ENCODE results near the gene TMEM165. TPM values are rescaled to one million over a fixed set of nuclear protein-coding genes. Genes with fewer than 3 reads are reported as not detected.
A peak's percentile ranks its signal among the peaks of the same experiment; 100 is the strongest.

The TMEM165 gene
- total RNA-seq, 2 donors from 2014 or later, result 90.5 to 308 TPM

DNA sequence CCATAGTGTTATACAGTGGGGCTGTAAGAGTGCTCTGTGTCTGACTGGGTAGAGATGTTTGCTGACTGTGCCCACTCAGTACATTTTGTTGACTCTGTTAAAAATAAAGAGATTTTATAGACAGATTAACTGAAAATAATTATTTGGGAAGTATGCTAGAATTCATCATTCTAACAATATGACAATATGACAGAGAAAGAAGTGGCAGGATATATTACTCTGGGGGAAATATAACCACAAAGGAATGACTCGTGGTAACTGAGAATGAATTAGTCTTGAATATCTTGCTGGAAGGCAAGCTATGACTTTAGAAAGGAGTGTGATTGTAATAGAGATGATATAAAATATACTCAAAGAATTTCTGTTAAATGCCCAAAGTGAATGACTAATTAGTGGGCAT is 46.8 kb downstream of the TMEM165 start:
- DNase-seq (no peak), ATAC-seq (no peak)
- Histone ChIP-seq H3K4me1 (peaks cover 18% of the 10 kb centered on the region), H3K9me3 (no peaks in the 10 kb centered on the region), H3K27me3 (no peaks in the 10 kb centered on the region), H3K36me3 (replicated peaks in 1 of 2; ENCODE audit: insufficient read depth in 1 of 2, low read depth in 2 of 2) (peaks cover 0 to 8% of the 10 kb centered on the region in 2 donors), H3K27ac (no peak overlapping the region), H3K4me3 (no peak overlapping the region)
- WGBS, 2 donors, result 83 to 86% methylated on average over 1 of the region's 1 CpG
- TF ChIP-seq POLR2A (IDR thresholded peaks at IDR 0.05), result no peak
- TF ChIP-seq, protein P1, sequence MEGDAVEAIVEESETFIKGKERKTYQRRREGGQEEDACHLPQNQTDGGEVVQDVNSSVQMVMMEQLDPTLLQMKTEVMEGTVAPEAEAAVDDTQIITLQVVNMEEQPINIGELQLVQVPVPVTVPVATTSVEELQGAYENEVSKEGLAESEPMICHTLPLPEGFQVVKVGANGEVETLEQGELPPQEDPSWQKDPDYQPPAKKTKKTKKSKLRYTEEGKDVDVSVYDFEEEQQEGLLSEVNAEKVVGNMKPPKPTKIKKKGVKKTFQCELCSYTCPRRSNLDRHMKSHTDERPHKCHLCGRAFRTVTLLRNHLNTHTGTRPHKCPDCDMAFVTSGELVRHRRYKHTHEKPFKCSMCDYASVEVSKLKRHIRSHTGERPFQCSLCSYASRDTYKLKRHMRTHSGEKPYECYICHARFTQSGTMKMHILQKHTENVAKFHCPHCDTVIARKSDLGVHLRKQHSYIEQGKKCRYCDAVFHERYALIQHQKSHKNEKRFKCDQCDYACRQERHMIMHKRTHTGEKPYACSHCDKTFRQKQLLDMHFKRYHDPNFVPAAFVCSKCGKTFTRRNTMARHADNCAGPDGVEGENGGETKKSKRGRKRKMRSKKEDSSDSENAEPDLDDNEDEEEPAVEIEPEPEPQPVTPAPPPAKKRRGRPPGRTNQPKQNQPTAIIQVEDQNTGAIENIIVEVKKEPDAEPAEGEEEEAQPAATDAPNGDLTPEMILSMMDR (IDR thresholded peaks at IDR 0.05), result no peak
- intact Hi-C loops (cut with DNase I), result no loop called here

DNA sequence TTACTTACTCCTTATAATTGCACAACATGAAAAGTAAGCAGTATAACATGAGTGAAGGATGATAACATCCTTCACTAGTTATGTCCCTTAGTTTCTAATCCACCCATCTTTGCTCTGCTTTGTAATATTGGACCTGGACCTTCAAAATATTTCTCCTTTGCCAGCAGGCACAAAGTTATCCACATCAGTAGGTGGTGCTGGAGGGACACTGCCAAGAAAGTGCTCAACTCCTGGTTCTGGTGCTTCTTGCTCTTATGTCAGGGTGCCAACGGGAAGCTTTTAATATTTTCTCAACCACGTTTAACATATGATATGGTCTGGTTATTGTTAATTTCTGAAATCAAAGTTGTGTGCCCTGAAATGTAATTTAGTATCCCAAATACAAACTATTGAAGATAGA is 49.1 kb downstream of the TMEM165 start:
- no peak overlapping the region for H3K27ac ChIP-seq
- TF ChIP-seq POLR2A (IDR thresholded peaks at IDR 0.05), result no peak
- TF ChIP-seq, protein P1 (IDR thresholded peaks at IDR 0.05), result peak in 2 of 7 experiments; percentile 36 to 51
- ATAC-seq (no peak), DNase-seq (peak in 2 of 4 donors; percentile 40 to 61)
- intact Hi-C loops (cut with DNase I), result no loop called here
- WGBS, 2 donors, result 14 to 37% methylated on average over 1 to 2 of the region's 2 CpGs
- H3K36me3 ChIP-seq (replicated peaks in 1 of 2; ENCODE audit: insufficient read depth in 1 of 2, low read depth in 2 of 2), result peaks cover 0 to 16% of the 10 kb centered on the region in 2 donors
- H3K27me3 ChIP-seq, result no peaks in the 10 kb centered on the region
- H3K9me3 ChIP-seq, result no peaks in the 10 kb centered on the region
- H3K4me3 ChIP-seq, result no peak overlapping the region
- H3K4me1 ChIP-seq, result no peaks in the 10 kb centered on the region

DNA sequence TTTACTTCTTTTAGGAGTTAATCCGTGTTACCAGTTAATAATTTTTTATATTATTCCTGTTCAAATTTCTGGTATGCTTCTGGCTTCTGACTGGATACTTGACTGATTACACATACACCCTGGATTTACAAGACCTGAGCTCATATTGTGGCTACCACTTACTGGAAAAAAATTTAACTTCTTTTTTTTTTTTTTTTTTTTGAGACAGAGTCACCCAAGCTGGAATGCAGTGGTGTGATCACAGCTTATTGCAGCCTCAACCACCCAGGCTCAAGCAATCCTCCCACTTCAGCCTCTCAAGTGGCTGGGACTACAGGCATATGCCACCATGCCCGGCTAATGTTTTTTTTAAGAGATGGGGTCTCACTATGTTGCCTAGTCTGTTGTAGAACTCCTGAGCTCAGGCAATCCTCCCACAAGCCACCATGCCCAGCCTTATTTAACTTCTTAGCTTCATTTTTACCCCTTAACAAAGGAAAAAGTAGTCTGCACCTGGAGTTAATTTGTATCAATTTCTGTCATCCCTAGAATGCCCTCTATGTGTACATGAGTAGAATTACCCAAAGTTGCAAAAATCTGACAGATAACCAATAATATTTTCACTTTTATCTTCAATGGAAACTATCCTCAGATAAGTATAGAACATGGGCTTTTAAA is 50.3 kb downstream of the TMEM165 start:
- Histone ChIP-seq H3K9me3 (no peaks in the 10 kb centered on the region), H3K4me3 (no peak overlapping the region), H3K27me3 (no peaks in the 10 kb centered on the region), H3K27ac (no peak overlapping the region), H3K4me1 (no peaks in the 10 kb centered on the region), H3K36me3 (replicated peaks in 1 of 2; ENCODE audit: insufficient read depth in 1 of 2, low read depth in 2 of 2) (peaks cover 0 to 17% of the 10 kb centered on the region in 2 donors)
- DNase-seq, result no peak
- TF ChIP-seq, protein P1 (IDR thresholded peaks at IDR 0.05), result no peak
- TF ChIP-seq POLR2A (IDR thresholded peaks at IDR 0.05), result no peak
- ATAC-seq, result no peak
- intact Hi-C loops (cut with DNase I), result no loop called here
- 93 to 95% methylated on average over 2 of the region's 2 CpGs for WGBS, 2 donors

DNA sequence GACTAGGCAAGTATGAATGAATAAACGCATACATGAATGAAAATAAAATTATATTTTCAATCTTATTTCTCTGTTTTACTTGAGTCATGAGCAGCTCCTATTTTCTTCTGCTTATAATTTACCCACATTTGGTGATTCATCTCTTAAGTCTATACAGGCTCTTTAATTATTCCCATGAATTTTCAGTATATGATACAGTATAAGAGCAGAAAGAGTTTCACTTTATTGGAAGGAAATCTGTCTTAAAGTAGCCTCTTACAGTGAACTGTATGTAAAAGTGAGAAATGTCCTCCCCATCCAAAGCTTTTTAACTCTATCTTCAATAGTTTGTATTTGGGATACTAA is 50.8 kb downstream of the TMEM165 start:
- 77 to 82% methylated on average over 1 of the region's 1 CpG for WGBS, 2 donors
- no peak for TF ChIP-seq POLR2A (IDR thresholded peaks at IDR 0.05)
- TF ChIP-seq, protein P1 (IDR thresholded peaks at IDR 0.05), result no peak

DNA sequence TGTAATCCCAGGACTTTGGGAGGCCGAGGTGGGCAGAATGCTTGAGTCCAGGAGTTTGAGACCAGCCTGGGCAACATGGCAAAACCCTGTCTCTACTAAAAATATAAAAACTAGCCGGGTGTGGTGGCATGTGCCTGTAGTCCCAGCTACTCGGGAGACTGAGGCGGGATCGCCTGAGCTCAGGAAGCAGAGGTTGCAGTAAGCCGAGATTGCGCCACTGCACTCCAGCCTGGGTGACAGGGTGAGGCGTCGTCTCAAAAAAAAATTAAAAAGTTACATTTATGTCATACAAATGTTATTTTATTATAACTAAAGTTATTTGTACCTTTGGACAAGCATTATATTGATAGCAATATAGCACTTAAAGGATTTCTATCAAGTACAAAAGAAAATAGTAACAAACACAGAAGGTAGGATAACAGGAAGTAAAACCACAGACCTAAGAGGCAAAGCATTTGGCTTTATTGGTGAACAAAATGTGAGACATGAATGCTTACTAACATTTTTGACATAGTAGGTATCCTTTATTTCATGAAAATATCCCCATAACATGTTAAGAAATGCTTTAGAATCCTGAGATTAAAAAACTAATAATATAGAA is 51.5 kb downstream of the TMEM165 start:
- Histone ChIP-seq H3K27me3 (no peaks in the 10 kb centered on the region), H3K9me3 (no peaks in the 10 kb centered on the region), H3K4me1 (no peaks in the 10 kb centered on the region), H3K36me3 (replicated peaks in 1 of 2; ENCODE audit: insufficient read depth in 1 of 2, low read depth in 2 of 2) (peaks cover 0 to 16% of the 10 kb centered on the region in 2 donors), H3K27ac (no peak overlapping the region), H3K4me3 (no peak overlapping the region)
- 71 to 94% methylated on average over 9 of the region's 9 CpGs for WGBS, 2 donors
- DNase-seq (no peak), ATAC-seq (no peak)
- intact Hi-C loops (cut with DNase I), result no loop called here
- TF ChIP-seq, protein P1 (IDR thresholded peaks at IDR 0.05), result no peak
- no peak for TF ChIP-seq POLR2A (IDR thresholded peaks at IDR 0.05)

More for the DNA sequence above, 50.8 kb downstream of the TMEM165 start:
- intact Hi-C loops (cut with DNase I), result no loop called here
- ATAC-seq (no peak), DNase-seq (no peak)
- no peaks in the 10 kb centered on the region for H3K27me3 ChIP-seq
- H3K36me3 ChIP-seq (replicated peaks in 1 of 2; ENCODE audit: insufficient read depth in 1 of 2, low read depth in 2 of 2), result peaks cover 0 to 14% of the 10 kb centered on the region in 2 donors
- no peaks in the 10 kb centered on the region for H3K4me1 ChIP-seq
- H3K4me3 ChIP-seq, result no peak overlapping the region
- H3K27ac ChIP-seq, result no peak overlapping the region
- no peaks in the 10 kb centered on the region for H3K9me3 ChIP-seq

Data from body of pancreas (tissue), 4 donors.